Heart left ventricle (tissue), 16 donors: ENCODE data around the gene CRACDL. TPM values are rescaled to one million over a fixed set of nuclear protein-coding genes. Genes with fewer than 3 reads are reported as not detected.

Experiments
- ATAC-seq, 4 donors: fragments of 200-7000 bp; cut with Tn5 transposase; one replicate each; pipeline ENCODE4 v1.9.1; 2020 to 2022; ENCODE audit warnings: moderate library complexity in 4 of 4, mild to moderate bottlenecking in 3 of 4, moderate number of reproducible peaks in 1 of 4
- DNase-seq, 5 donors: peaks; one replicate each; pipeline ENCODE4 v3.0.0-alpha.2; 2020
- H3K27ac ChIP-seq, 12 donors: fragments of 200-600 bp; sonication (generic) in 4 of 12; one replicate each; pipeline versions ENCODE4 v1.5.0 to v1.8.0; 2016 to 2022; ENCODE audit warnings: mild to moderate bottlenecking in 2 of 12
- H3K27me3 ChIP-seq, 9 donors: fragments of 200-600 bp; sonication (generic) in 2 of 9; one replicate each; pipeline versions ENCODE4 v1.5.1 to v1.8.0; 2016 to 2022; ENCODE audit warnings: mild to moderate bottlenecking in 3 of 9
- H3K36me3 ChIP-seq, 9 donors: fragments of 200-600 bp; sonication (generic) in 2 of 9; one replicate each; pipeline versions ENCODE4 v1.5.0 to v1.8.0; 2018 to 2022; ENCODE audit warnings: mild to moderate bottlenecking in 2 of 9
- H3K4me1 ChIP-seq, 12 donors: fragments of 200-600 bp; sonication (generic) in 4 of 12; one replicate each; pipeline versions ENCODE4 v1.5.0 to v1.8.0; 2016 to 2022; ENCODE audit warnings: mild to moderate bottlenecking in 3 of 12
- H3K4me3 ChIP-seq, 12 donors: fragments of 200-600 bp; sonication (generic) in 4 of 12; one replicate each; pipeline versions ENCODE4 v1.5.0 to v1.8.0; 2017 to 2022; ENCODE audit warnings: mild to moderate bottlenecking in 9 of 12, moderate library complexity in 4 of 12
- H3K9me3 ChIP-seq, 12 donors: fragments of 200-600 bp; sonication (generic) in 4 of 12; one replicate each; pipeline versions ENCODE4 v1.5.0 to v1.8.0; 2016 to 2022; ENCODE audit warnings: mild to moderate bottlenecking in 1 of 12
- POLR2A ChIP-seq, 2 donors: fragments of 450-650 bp; IDR thresholded peaks; one replicate each; pipeline ENCODE4 v1.6.1; 2017; ENCODE audit warnings: antibody characterized with exemption in 2 of 2, mild to moderate bottlenecking in 2 of 2, moderate library complexity in 2 of 2
- WGBS, 4 donors: extraction: QIAGEN DNeasy Blood & Tissue Kit in 2 of 4; methylation state at CpG; one replicate each; pipeline versions ENCODE4 v1.1.5 to v1.1.7; 2013 to 2018; 5-methylcytosine and 5-hydroxymethylcytosine counted together
- intact Hi-C, 10 donors: fragments of 100-400 bp; cut with DNase I; formaldehyde crosslinking; loops; one replicate each; pipeline versions ENCODE4 v1.11.1 to v1.14.2; 2022
- polyA plus RNA-seq, 2 donors: library from polyadenylated mRNA; stranded (reverse); fragments of 200-250 nt; gene quantifications; one replicate each; pipeline ENCODE4 v1.2.3, GENCODE V29; 2013
- total RNA-seq, 9 donors: library from RNA; depleted of rRNA in 2 of 9; stranded (reverse); fragments of >200 nt in 2 of 9; fragmentation: NEBNext Ultra II Directional in 3 of 9; extraction: Animal tissue kit (Norgen Biotek cat#: 25700) in 3 of 9; gene quantifications; one replicate each; pipeline versions ENCODE4 v1.1.0 to v1.2.4, GENCODE V29; 2016 to 2023
- TF ChIP-seq, protein P1 (sequence below), 12 donors: fragments of 200-600 bp; sonication (generic) in 4 of 12; IDR thresholded peaks; one replicate each; pipeline versions ENCODE4 v1.5.0 to v1.8.0; 2018 to 2022; ENCODE audit warnings: antibody characterized with exemption in 12 of 12, mild to moderate bottlenecking in 5 of 12
- donor health status: ischemic (EF 13 %, LVEDD 7.1; RV severe dilation, severe dysfunction).
- donor health status: healthy with polysubstance abuse.
- donor health status: DM: no; HTN: yes; CAD: no.
- donor health status: DM: no; HTN: no; CAD: no.
- donor health status: ischemic (EF 25% LVEDD 6.9; RV normal size, moderate dysfunction).
- donor health status: ischemic (EF 25% LVEDD 5.7; RV mildly dilated, moderate dysfunction).
- donor health status: healthy.
- donor health status: DM: yes; HTN: yes; CAD: no.
- donor health status: ischemic (EF 35%, LVEDD 5.7; RV mildly dilated, moderate dysfunction).
- donor health status: nonischemic (EF 11% LVEDD 7.7; RV severe dilation, severe dysfunction).
- donor health status: DM: yes; HTN: yes; CAD: no.
- donor health status: PGD.
- donor health status: ischemic (EF 29% LVEDD 5.4; RV normal size, mild dysfunction).
- donor health status: nonischemic (EF 23%, LVEDD 6.1; RV moderate dilation, normal function).

The CRACDL gene
- total and polyA plus RNA-seq, 11 donors, result 1.1 to 7.4 (median 2.9) TPM

DNA sequence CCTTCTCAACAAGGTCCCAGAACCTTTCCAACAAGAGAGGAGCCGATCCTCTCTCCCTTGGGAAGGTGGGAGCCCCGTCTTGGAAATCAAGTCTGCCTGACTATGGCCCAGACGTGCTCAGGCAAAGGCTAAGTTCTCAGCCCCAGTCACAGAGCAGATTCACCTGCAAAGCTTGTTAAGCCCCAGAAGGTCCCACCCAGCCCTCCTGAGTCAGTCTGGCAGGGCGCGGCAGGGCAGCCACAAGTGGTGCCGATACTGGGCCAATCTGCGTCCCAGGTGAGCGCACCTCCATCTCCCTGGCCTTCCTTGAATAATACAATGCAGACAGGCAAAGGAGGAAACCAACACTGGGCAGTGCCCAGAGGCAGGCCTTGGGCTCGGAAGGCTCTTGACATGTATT is 15.0 kb downstream of the CRACDL start:
- DNase-seq, result no peak
- no peak for TF ChIP-seq POLR2A (IDR thresholded peaks at IDR 0.05)
- TF ChIP-seq, protein P1, sequence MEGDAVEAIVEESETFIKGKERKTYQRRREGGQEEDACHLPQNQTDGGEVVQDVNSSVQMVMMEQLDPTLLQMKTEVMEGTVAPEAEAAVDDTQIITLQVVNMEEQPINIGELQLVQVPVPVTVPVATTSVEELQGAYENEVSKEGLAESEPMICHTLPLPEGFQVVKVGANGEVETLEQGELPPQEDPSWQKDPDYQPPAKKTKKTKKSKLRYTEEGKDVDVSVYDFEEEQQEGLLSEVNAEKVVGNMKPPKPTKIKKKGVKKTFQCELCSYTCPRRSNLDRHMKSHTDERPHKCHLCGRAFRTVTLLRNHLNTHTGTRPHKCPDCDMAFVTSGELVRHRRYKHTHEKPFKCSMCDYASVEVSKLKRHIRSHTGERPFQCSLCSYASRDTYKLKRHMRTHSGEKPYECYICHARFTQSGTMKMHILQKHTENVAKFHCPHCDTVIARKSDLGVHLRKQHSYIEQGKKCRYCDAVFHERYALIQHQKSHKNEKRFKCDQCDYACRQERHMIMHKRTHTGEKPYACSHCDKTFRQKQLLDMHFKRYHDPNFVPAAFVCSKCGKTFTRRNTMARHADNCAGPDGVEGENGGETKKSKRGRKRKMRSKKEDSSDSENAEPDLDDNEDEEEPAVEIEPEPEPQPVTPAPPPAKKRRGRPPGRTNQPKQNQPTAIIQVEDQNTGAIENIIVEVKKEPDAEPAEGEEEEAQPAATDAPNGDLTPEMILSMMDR (IDR thresholded peaks at IDR 0.05), result no peak
- no peak for ATAC-seq
- Histone ChIP-seq H3K9me3 (peaks cover 0 to 10% (median 0%) of the 10 kb centered on the region in 12 donors), H3K36me3 (no peaks in the 10 kb centered on the region), H3K4me3 (no peak overlapping the region), H3K4me1 (no peaks in the 10 kb centered on the region), H3K27me3 (peaks cover 0 to 6% (median 0%) of the 10 kb centered on the region in 9 donors), H3K27ac (no peak overlapping the region)
- intact Hi-C loops, result no loop called here
- 51 to 87% (median 82%) methylated on average over 3 to 9 of the region's 9 CpGs for WGBS, 4 donors

DNA sequence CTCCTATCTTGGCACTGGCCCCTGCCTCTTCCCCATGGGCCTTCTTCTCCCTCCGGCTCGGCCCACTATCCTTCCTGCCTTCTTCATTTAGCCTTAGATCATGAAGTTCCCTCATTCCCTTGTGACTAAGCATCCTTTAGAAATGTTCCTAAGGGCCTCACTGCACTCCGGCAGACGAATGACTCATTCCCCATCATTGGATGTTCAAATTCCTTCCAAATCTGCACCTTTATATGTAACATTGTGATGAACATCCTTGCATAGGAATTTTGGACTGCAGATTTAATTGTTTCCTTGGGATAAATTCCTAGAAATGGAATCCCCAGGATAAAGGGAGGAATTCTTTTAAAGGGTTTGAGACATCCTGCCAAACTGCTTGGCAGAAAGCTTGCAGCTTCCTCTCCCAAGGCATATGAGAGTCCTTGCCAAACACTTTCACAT is 19.0 kb downstream of the CRACDL start:
- 29 to 47% (median 40%) methylated on average over 4 of the region's 4 CpGs for WGBS, 4 donors
- Histone ChIP-seq H3K4me3 (no peak overlapping the region), H3K36me3 (no peaks in the 10 kb centered on the region), H3K9me3 (peaks cover 0 to 4% (median 0%) of the 10 kb centered on the region in 12 donors), H3K4me1 (peaks cover 0 to 7% (median 0%) of the 10 kb centered on the region in 12 donors), H3K27ac (no peak overlapping the region), H3K27me3 (peaks cover 0 to 10% (median 0%) of the 10 kb centered on the region in 9 donors)
- intact Hi-C loops, result no loop called here
- DNase-seq (no peak), ATAC-seq (no peak)
- TF ChIP-seq, protein P1 (IDR thresholded peaks at IDR 0.05), result no peak
- TF ChIP-seq POLR2A (IDR thresholded peaks at IDR 0.05), result no peak

DNA sequence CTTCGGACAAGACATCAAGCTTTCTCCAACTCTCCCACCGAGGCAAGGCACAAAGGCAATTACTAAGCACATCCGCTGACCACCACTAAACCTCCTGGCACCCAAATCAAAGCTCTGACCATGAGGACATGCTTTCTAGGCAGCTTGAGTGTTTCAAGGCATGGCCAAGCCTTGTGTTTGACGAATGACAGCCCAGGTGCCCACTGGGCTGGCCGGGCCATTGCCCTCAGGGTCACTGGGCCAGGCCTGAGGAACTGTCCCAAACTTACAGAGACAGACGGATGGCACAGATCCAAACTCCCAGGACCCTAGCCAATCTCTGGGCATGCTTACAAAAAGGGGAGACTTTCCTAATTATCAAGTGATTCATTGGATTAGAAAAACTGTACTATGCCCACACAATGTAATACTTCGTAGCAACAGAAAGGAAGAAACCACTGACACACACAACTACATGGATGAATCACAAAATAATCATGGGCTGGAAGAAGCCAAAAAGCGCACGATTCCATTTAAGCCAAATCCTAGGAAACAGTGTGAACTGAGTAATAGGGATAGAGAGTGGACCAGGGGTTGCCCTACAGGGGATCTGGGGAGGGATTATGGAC is 20.2 kb downstream of the CRACDL start:
- ATAC-seq (no peak), DNase-seq (no peak)
- Histone ChIP-seq H3K36me3 (no peaks in the 10 kb centered on the region), H3K4me1 (peaks cover 0 to 7% (median 0%) of the 10 kb centered on the region in 12 donors), H3K4me3 (no peak overlapping the region), H3K27me3 (peaks cover 0 to 10% (median 0%) of the 10 kb centered on the region in 9 donors), H3K9me3 (peaks cover 0 to 4% (median 0%) of the 10 kb centered on the region in 12 donors), H3K27ac (no peak overlapping the region)
- intact Hi-C loops, result no loop called here
- 84 to 92% (median 88%) methylated on average over 8 to 9 of the region's 9 CpGs for WGBS, 4 donors
- TF ChIP-seq, protein P1 (IDR thresholded peaks at IDR 0.05), result no peak
- TF ChIP-seq POLR2A (IDR thresholded peaks at IDR 0.05), result no peak

GRCh38 chr2:98914713-98915580 is 21.1 kb downstream of the CRACDL start:
- DNase-seq, result no peak
- no peaks in the 10 kb centered on the region for H3K36me3 ChIP-seq
- intact Hi-C loops, result no loop called here
- peaks cover 0 to 8% (median under 1%) of the 10 kb centered on the region in 12 donors for H3K4me1 ChIP-seq
- H3K27me3 ChIP-seq, result peaks cover 0 to 10% (median 0%) of the 10 kb centered on the region in 9 donors
- H3K9me3 ChIP-seq, result peaks cover 0 to 4% (median 0%) of the 10 kb centered on the region in 12 donors
- no peak for TF ChIP-seq POLR2A (IDR thresholded peaks at IDR 0.05)
- TF ChIP-seq, protein P1 (IDR thresholded peaks at IDR 0.05), result no peak
- H3K27ac ChIP-seq, result no peak overlapping the region
- ATAC-seq, result no peak
- WGBS, 4 donors, result 66 to 75% (median 71%) methylated on average over 8 to 10 of the region's 10 CpGs
- no peak overlapping the region for H3K4me3 ChIP-seq
